ENCODE data around the gene PTPRA. TPM values are rescaled to one million over a fixed set of nuclear protein-coding genes. Genes with fewer than 3 reads are reported as not detected.

Gene PTPRA
- total RNA-seq, 2 donors from 2014 or later, result 36.7 to 42.7 TPM

DNA sequence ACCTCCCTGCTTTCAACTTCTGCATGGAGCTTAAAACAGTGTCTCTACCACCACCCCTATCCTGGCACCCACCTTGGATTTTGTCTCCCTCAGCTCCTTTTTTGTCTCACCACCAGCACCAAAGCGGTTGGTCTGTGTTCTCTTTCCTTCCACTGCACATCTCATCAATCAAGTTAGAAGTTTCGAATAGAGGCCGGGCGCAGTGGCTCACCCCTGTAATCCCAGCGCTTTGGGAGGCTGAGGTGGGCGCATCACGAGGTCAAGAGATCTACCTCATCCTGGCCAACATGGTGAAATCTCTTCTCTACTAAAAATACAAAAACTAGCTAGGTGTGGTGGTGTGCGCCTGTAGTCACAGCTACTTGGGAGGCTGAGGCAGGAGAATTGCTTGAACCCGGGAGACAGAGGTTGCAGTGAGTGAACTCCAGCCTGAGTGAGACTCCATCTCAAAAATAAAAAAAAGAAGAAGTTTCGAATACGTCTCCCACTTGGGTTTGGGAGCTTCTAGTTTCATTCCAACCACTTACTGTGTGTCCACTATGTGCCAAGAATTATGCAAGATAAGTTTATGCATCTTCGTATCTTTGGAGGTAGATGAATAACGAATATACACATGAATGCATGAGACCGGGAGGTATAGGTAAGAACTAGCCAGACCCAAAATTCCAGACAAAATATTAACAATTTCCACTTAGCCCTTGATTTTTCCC is 38.7 kb upstream of the PTPRA start:
- ATAC-seq (ENCODE audit: insufficient number of reproducible peaks, low FRiP score, low read depth) (no peak), DNase-seq (ENCODE audit: low spot score) (no peak)
- H3K4me3 ChIP-seq, result no peak overlapping the region
- H3K27ac ChIP-seq, result no peak overlapping the region
- H3K4me1 ChIP-seq (ENCODE audit: control insufficient read depth in 1 of 2, low read depth in 2 of 2), result peaks cover 0 to under 1% of the 10 kb centered on the region in 2 donors
- H3K27me3 ChIP-seq (replicated peaks; ENCODE audit: insufficient read depth), result no peaks in the 10 kb centered on the region
- TF ChIP-seq, protein P1, sequence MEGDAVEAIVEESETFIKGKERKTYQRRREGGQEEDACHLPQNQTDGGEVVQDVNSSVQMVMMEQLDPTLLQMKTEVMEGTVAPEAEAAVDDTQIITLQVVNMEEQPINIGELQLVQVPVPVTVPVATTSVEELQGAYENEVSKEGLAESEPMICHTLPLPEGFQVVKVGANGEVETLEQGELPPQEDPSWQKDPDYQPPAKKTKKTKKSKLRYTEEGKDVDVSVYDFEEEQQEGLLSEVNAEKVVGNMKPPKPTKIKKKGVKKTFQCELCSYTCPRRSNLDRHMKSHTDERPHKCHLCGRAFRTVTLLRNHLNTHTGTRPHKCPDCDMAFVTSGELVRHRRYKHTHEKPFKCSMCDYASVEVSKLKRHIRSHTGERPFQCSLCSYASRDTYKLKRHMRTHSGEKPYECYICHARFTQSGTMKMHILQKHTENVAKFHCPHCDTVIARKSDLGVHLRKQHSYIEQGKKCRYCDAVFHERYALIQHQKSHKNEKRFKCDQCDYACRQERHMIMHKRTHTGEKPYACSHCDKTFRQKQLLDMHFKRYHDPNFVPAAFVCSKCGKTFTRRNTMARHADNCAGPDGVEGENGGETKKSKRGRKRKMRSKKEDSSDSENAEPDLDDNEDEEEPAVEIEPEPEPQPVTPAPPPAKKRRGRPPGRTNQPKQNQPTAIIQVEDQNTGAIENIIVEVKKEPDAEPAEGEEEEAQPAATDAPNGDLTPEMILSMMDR (IDR thresholded peaks at IDR 0.05), result no peak
- H3K9me3 ChIP-seq, result no peaks in the 10 kb centered on the region
- no peaks in the 10 kb centered on the region for H3K36me3 ChIP-seq

DNA sequence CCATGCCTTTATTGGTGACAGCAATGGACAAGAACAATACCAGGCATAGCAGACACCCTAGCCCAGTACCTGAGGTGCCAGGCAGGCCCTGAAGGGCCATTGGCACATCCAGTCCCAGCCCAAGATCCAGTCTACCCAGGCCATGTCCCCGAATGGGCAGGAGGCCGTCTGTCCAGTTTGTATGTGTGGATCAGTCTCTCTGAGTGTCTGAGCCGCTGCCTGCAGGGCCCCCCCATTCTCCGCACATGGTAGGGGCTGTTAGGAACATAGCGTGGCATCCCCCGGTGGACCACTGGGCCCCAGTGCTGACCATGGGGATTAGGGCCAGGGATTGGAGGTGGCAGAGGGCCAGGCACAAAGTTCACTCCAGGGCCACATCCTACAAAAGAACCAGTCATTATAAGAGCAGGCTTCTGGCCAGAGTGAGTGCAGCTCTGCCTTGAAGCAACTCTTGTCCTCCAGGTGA is 37.9 kb upstream of the PTPRA start:
- Histone ChIP-seq H3K36me3 (no peaks in the 10 kb centered on the region), H3K9me3 (no peaks in the 10 kb centered on the region), H3K4me3 (no peak overlapping the region), H3K27me3 (replicated peaks; ENCODE audit: insufficient read depth) (no peaks in the 10 kb centered on the region), H3K27ac (no peak overlapping the region), H3K4me1 (ENCODE audit: control insufficient read depth in 1 of 2, low read depth in 2 of 2) (peaks cover 0 to 7% of the 10 kb centered on the region in 2 donors)
- TF ChIP-seq, protein P1 (IDR thresholded peaks at IDR 0.05), result no peak
- no peak for DNase-seq (ENCODE audit: low spot score)
- no peak for ATAC-seq (ENCODE audit: insufficient number of reproducible peaks, low FRiP score, low read depth)

DNA sequence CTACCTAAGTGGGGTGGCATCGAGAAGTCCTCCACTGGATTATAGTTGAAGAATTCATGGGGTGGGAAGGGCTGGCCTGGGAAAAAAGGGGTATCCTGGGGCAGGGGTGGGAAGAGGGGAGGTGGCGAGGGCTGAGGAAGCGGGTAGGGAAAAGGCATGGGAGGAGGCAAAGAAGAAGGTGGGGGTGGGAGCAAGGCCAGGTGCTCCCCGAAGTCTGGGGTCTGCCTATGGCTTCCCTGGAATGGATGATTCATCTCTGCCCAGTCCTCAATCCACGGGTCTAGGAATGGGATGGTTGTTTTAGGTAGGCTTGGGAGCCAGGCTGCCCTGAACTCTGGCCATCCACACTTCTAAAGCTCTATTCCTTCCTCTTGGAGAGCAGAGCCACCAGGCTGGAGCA is 37.2 kb upstream of the PTPRA start:
- DNase-seq (ENCODE audit: low spot score) (no peak), ATAC-seq (ENCODE audit: insufficient number of reproducible peaks, low FRiP score, low read depth) (no peak)
- no peak overlapping the region for H3K4me3 ChIP-seq
- peaks cover 0 to 7% of the 10 kb centered on the region in 2 donors for H3K4me1 ChIP-seq (ENCODE audit: control insufficient read depth in 1 of 2, low read depth in 2 of 2)
- TF ChIP-seq, protein P1 (IDR thresholded peaks at IDR 0.05), result no peak
- no peak overlapping the region for H3K27ac ChIP-seq
- H3K36me3 ChIP-seq, result no peaks in the 10 kb centered on the region
- H3K27me3 ChIP-seq (replicated peaks; ENCODE audit: insufficient read depth), result no peaks in the 10 kb centered on the region
- no peaks in the 10 kb centered on the region for H3K9me3 ChIP-seq

DNA sequence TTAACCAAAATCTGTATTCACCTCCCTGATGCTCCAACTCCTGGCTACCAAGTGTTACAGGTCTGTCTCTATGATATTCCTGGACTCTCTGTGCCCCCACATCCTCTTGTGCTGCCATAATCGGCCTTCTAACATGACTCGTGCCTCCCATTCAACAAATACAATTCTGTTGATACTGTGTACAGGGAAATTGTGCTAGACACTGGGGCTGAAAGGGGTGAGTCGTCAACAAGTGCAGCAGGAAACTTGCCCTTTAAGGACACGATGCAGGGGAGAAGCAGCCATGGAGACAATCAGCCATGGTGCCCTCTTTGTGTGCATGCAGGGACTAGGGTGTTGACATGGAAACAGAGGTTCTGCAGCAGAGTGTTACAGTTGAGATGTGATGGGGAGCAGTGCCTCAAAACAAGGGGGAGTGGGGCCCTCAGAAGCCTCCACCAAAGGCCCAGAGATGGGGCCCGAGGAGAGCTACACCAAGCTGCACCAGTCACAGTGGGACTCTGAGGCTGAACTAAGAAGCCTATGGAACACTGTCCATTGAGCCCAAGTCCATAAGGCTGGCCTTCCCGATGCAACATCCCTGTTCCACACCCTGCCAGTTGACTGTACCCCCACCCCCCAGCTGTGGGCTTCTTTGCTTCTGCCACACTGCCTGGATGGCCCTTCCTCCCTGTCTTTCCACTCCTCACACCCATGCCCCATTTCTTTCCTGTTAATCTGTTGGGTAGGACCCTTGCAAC is 35.9 kb upstream of the PTPRA start:
- no peaks in the 10 kb centered on the region for H3K27me3 ChIP-seq (replicated peaks; ENCODE audit: insufficient read depth)
- H3K36me3 ChIP-seq, result no peaks in the 10 kb centered on the region
- no peaks in the 10 kb centered on the region for H3K9me3 ChIP-seq
- TF ChIP-seq, protein P1 (IDR thresholded peaks at IDR 0.05), result no peak
- H3K4me3 ChIP-seq, result no peak overlapping the region
- H3K4me1 ChIP-seq (ENCODE audit: control insufficient read depth in 1 of 2, low read depth in 2 of 2), result peaks cover 0 to 19% of the 10 kb centered on the region in 2 donors
- no peak overlapping the region for H3K27ac ChIP-seq
- DNase-seq (ENCODE audit: low spot score) (no peak), ATAC-seq (ENCODE audit: insufficient number of reproducible peaks, low FRiP score, low read depth) (no peak)

DNA sequence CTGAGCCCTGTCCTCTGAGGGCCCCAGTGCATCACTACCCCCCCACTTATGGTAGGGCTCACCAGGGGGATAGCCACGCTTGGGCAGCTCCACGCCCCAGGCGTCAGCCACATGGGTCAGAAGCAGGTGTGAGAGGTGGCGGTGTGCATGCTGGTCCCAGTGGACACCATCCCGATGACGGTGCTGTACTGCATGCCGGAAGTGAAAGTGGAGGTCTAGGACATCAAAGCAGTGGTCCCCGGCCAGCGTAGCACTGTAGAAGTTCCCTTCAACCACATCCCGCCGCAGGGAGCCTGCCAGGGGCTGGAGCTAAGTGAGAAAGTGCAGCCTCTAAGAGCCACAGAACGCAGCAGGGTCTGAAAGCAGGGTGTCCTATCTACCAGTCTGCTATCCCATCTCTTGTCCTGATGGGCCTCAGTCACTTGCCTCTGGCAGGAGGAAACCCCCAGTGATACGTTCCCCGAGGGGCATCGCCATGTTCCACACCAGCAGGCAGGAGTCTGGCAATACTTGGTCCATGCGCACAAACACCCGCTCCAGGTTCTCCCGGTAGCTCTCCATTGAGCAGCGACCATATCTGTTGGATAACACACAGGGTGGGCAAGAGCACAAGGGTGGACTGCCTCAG is 35.0 kb upstream of the PTPRA start:
- H3K4me3 ChIP-seq, result no peak overlapping the region
- H3K9me3 ChIP-seq, result no peaks in the 10 kb centered on the region
- peaks cover 0 to 19% of the 10 kb centered on the region in 2 donors for H3K4me1 ChIP-seq (ENCODE audit: control insufficient read depth in 1 of 2, low read depth in 2 of 2)
- DNase-seq (ENCODE audit: low spot score) (no peak), ATAC-seq (ENCODE audit: insufficient number of reproducible peaks, low FRiP score, low read depth) (no peak)
- H3K27me3 ChIP-seq (replicated peaks; ENCODE audit: insufficient read depth), result no peaks in the 10 kb centered on the region
- no peaks in the 10 kb centered on the region for H3K36me3 ChIP-seq
- no peak overlapping the region for H3K27ac ChIP-seq
- TF ChIP-seq, protein P1 (IDR thresholded peaks at IDR 0.05), result no peak

All from thoracic aorta (tissue), 2 donors.